Left cardiac atrium (tissue), 4 donors: ENCODE measurements around the gene SPATS2L. TPM values are rescaled to one million over a fixed set of nuclear protein-coding genes. Genes with fewer than 3 reads are reported as not detected.

Experiments
- ATAC-seq, 2 donors: fragments of 200-7000 bp; cut with Tn5 transposase; one replicate each; pipeline ENCODE4 v1.9.1; 2020; ENCODE audit warnings: mild to moderate bottlenecking in 2 of 2, moderate library complexity in 2 of 2
- DNase-seq: peaks from one replicate; pipeline ENCODE4 v3.0.0-alpha.2; 2020
- intact Hi-C, 2 donors: fragments of 100-400 bp; cut with DNase I; formaldehyde crosslinking; loops; one replicate each; pipeline versions ENCODE4 v1.14.1 to v1.15.1; 2022 to 2023
- total RNA-seq, 2 donors: library from RNA; stranded (reverse); fragmentation: NEBNext Ultra II Directional; extraction: Animal tissue kit (Norgen Biotek cat#: 25700); gene quantifications; one replicate each; pipeline ENCODE4 v1.2.1, GENCODE V29; 2021
- donor health status: DM: no; HTN: yes; CAD: no.
- donor health status: DM: no; HTN: yes; CAD: no; lungs with severe emphysema.
- donor health status: DM: yes; HTN: yes; CAD: no.
- donor health status: Dilated cardiomyopathy.

SPATS2L gene
- total RNA-seq, 2 donors from 2014 or later = 95.7 to 117 TPM

DNA sequence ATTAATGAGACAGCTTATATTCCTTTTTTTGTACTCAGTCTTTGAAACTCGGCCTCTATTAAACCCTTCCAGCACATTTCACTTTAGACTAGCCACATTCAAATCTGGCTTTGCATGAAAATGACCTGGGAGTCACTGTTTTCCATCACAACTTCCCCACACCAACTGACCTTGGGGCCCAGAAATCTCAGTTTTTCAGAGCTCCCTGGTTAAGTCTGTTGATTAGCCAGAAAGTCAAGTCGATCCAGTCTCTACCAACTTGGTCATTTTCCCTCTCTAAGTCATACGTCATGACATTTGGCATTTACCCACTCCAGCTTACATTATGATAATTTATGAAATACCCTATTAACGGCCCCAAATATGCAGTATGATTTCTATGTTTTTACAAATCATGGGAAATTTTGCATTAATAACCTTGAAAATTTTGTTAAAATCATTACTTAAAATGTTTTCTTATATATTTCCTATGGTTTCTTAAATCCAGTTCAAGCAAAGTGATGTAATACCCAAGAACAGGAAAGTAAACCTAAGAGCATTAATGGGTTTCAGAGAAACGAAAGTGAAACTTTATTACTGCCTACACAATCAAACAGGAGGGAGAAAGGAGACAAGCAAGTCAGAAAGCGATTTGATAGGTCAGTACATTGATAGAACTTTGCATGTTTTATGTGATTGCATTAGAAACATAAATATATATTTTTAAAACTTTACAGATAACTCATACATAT lies 77.1 kb downstream of the SPATS2L start:
- DNase-seq (no peak), ATAC-seq (peak; percentile 59 to 62)
- intact Hi-C loops = no loop called here

DNA sequence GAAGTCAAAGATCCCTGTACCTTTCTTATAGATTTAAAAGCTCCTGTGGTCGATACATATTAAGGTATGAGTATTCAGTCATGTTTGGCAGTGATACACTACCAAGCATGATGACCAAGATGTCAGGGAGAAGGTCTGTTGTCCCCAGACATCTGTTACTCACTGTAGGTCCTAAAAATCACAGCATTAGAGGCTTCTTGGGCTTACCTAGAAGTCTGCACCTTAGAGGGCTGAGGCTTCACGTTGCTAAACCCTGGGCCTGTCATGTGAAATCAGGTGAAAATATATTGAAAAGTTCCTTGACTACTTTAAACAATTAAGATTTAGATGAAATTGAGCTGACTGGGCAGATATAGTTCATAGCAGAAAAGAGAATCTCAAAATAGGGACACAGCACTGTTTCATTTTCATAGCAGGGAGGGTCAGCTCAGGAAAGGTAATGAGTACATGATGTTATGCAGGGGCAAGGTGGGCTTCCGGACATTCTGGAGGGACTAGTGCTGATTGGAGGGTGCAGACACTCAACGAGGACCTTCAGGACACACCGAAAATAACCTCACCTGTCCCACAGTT lies 78.7 kb downstream of the SPATS2L start:
- DNase-seq (no peak), ATAC-seq (no peak)
- intact Hi-C loops = no loop called here

DNA sequence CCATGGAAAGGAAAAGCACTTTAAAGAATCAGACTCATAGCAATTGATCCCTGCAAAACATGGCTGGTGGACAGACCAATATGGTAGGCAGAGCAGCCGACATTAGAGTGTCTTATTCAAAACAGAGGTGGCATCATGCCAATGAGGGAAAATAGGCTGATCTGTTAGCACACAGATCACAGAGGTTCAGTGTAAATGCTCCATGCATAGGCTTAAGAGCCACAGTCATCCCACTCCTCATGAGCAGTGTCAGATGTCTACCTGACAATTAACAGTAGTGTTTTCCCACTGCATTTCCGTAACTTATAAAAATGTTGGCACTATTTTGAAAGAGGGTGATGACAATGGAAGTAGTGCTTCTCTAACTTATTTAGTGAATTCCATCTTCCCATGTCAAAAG lies 86.7 kb downstream of the SPATS2L start:
- DNase-seq (no peak), ATAC-seq (no peak)
- intact Hi-C loops = no loop called here

DNA sequence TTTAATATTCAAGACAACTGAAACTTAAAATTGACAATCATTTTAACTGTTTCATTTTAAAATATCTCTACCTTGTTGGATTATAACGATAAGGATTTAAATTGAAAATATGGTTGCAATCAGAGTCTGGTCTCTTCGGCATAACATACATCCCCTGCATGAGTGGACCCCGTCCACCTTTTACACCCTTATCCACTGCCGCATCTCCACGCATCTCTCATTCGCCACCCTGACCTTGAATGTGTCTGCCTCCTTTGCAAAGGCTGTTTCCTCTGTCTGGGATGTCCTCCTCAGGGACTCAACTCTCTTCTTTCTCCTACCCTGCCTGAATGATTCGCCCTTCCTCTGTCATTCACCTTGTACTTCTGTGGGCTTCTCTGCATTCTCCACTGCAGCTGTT lies 87.6 kb downstream of the SPATS2L start:
- ATAC-seq (no peak), DNase-seq (no peak)
- intact Hi-C loops = no loop called here

DNA sequence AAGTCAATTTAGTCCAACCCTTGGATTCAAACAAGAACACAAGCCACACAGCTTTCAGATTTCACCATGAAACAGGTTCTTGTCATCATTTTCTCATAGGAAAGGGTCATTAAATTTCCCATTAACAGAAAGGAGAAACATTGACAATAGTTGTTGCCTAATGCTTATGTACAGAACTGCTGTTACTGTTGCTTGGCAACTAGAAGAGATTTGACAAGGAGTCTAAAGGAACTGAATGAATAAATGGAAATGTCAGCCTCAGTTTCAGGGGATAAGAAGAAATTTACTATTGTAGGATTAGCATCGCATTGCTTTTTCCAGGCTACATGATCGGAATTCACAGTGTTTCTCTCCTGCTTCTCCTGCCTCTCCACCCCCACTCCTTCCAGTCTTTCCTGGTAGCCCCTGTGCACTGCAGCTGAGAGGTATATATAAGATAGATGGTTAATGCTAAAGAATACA lies 90.3 kb downstream of the SPATS2L start:
- no peak for ATAC-seq
- DNase-seq = no peak
- intact Hi-C loops = no loop called here

DNA sequence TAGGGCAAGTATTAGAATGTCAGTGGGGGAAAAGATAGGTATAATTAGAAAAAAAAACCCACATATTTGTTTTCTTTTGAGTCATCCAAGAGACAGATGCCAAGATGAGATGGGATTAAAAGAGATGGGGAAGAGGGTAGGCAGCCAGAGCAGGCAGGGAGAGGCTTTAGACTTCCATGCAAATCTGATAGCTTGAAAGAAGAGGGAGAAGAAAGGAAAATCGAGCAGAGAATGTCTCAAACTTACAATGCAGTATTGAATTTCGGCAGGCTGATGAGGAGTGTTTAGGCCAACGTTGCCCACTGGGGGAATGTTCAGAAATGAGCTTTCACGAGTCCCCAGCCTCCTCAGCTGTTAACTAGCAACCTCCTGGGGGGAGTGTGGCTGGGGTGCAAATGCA lies 91.3 kb downstream of the SPATS2L start:
- DNase-seq (no peak), ATAC-seq (no peak)
- intact Hi-C loops = no loop called here

DNA sequence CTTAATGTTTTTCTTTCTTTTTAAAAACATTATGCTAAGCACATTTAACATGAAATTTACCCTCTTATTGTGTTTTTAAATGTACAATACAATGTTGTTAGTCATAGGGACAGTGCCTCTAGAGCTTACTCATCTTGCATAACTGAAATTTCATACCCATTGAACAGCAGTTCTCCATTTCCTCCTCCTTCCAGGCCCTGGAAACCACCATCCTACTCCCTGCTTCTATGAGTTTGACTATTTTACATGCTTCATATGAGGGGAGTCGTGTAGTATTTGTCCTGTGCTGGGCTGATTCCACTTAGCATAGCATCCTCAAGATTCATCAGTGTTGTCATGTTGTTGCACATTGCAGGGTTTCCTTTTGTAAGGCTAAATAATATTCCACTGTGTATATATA lies 92.6 kb downstream of the SPATS2L start:
- DNase-seq = no peak
- intact Hi-C loops = no loop called here
- no peak for ATAC-seq

DNA sequence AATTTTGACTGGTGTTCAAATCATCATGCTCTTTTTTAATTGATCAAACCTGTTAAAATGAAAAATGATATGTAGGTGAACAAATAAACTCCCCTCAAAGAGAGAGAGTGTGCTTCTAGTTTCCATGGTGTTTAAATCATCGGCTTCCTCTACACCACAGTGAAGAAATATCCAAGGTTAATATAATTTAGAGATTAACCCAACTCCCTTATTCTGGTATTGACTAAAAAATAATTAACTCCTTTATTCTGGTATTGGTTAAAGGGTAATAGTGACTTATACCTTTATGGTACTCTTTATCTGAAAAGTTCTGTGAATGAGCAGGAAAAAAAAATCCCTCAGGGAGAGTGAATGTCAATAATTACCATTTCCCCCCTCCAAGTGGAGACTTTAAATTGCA lies 93.1 kb downstream of the SPATS2L start:
- ATAC-seq (no peak), DNase-seq (no peak)
- intact Hi-C loops = no loop called here

DNA sequence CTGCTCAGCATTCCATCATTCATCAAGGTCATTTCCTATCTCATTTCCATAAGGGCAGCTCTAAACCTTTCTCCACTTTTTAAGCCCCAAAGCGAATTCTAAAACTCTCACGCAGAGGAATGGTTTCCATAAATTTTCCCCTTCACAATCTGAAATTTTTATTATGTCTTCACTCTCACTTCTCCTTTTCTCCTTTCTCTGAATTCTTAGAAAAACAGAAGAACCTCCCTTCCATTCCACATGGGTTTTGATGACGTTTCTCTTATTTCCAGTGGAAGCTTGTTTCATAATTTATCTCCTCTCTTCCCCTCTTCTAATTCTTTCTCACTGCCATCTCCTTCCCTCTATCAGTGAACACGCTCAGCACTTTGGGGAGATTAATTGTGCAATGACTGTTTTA lies 97.3 kb downstream of the SPATS2L start:
- intact Hi-C loops = no loop called here
- no peak for ATAC-seq
- no peak for DNase-seq

DNA sequence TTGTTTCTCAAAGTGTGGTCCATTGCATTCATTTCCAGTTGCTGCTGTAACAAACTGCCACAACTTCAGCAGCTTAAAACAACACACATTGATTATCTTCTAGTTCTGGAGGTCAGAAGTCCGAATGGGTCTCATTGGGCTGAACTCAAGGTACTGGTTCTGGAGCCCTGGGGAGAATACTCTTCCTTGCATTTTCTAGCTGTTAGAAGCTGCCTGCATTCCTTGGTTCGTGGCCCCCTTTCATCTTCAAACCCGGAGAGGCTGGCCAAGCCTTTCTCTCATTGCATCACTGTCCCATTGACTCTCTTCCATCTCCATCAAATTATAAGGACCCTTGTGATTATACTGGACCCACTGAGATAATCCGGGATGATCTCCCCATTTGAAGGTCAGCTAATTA lies 98.1 kb downstream of the SPATS2L start:
- intact Hi-C loops = no loop called here
- ATAC-seq = no peak
- no peak for DNase-seq

DNA sequence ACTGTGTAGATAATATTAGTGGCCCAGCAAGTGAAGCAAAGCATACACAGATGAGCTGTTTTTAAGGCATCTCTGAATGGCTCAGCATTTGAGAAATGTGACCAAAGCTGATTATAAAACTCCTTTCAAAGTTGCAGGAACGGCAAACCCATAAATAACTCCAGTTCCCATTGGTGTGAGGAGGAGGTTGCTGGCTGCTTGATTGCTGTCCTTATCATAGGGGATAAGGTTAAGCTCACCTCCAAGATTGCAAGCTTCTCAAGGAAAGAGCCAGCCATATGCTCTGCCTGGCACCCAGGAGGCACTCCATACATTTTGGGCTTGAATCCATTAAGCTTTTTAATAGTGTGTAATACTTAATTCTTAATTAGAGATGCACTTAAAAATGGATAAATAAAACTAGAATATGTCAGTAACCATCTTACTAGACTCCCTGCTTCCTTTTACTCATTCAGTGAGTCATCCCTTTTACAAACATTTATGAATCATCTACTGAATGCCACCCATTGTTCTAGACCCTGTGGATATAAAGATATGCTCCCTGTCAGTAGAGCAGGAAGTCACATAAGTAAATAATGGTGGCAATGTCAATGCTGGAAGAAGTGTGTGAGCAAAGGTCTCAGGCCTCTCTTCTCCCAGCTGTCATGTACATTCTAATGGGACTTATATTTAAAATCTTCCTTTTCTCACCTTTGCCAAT lies 99.3 kb downstream of the SPATS2L start:
- DNase-seq = no peak
- intact Hi-C loops = no loop called here

DNA sequence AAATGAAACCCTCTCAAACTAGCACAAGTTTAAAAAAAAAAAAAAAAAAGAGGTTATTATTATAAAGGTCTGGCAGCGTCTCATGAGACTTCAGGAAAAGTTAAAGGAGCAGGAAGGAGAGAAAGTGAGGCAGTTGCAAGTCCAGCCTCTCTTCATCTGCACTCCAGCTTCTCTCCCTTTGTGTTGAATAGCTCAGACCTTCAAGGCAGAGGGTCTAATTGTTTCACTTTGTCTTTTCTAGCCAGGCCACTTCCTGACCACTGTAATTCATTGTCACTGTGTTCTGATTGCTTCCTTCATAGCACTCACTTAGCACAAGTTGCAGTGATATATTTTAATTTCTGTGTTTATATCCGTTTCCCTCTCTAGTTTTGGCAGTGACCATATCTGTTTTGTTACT lies 99.9 kb downstream of the SPATS2L start:
- DNase-seq = no peak
- ATAC-seq = peak; percentile 10 to 48
- intact Hi-C loops = no loop called here

More for the DNA sequence above, 99.3 kb downstream of the SPATS2L start:
- peak; percentile 33 to 92 for ATAC-seq

DNA sequence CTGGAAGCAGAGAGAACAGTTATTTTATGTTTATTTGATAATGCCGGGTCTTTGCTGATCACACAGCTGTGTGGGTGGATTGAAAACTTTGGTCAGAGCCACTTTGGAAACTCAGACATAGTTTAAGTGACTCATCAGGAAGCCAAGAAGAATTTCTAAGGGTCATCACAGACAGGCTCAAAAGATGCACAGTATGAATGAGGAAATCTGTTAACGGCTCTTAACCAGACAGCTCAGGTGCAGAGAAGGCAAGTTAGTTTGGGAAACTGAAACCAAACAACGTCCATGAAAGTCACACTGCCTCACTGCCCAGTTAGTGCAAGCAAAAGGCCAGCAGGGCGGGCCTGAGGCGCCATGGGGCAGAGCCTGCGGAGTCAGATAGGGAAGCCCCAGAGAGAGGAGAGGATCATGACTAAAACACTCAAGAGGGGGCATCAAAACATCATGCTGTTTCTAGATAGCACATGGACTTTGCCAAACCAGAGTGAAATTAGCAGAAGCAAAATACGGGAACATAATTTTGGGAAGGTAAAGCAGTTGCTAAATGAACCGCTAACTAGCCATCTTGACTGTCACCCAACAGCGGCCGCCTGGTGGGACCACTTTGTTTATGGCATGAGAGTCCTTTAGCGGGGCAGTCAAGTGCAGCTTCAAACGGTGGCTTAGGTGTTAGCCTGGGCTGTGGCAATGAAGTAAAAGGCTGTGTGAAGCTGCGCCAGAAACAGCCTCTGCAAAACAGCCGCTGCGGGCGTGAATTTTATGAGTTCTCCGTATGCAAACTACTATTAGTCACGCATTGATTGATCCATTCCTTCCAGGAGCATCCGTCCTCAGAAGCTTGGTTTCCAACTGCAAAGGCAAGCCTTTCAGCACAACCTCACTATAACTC lies 102.2 kb downstream of the SPATS2L start:
- ATAC-seq = peak in 1 of 2 donors; percentile 32
- DNase-seq = peak; percentile 23
- intact Hi-C loops = no loop called here

DNA sequence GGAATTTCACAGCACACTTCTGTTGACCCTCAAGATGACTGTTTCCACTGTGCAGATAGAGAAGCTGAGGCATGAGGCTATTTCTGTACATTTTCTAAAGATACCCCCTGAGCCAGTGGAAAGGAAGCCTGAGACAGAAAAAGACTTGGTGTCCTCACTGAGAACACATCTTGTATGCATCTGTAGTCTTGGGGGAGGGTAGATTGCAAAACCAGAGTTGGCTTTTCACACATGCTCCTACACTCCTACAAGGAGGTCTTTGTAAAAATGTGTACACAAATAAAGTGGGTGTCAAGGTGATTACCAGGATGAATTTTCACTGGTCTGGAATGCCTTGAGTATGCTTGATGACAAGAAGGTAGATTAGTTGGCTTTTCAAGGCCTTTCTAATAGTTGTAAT lies 105.3 kb downstream of the SPATS2L start:
- ATAC-seq = peak in 1 of 2 donors; percentile 47
- intact Hi-C loops = no loop called here
- DNase-seq = no peak

DNA sequence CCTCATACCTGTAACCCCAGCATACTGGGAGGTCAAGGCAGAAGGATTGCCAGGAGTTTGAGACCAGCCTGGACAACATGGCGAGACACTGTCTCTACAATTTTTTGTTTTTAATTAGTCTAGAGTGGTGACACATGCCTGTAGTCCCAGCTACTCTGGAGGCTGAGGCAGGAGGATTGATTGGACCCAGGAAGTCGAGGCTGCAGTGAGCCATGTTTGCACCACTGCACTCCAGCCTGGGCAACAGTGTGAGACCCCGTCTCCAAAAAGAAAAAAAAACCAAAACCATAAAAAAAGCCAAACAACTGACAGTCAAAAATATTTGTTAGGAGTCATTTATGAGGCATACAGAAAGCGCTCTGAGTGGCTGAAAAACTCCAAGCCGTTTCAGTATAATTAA lies 107.9 kb downstream of the SPATS2L start:
- no peak for ATAC-seq
- intact Hi-C loops = no loop called here
- DNase-seq = no peak

DNA sequence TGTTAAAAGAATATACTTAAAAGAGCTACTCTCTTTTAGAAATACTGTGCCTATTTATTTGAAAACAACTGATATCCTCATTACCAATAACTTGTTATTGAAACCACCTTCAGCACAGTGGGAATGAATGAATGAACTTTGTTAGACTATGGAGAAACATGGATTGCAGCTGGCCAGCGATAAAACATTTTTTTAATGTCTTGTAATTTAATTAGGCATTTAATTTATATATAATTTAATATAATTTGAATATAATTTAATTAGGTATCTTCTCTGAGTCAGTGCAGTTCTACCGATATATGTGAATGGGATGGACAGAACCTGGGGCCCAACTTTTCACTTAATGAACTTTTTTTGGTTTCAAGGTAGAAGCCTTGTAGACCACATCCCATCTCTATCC lies 109.0 kb downstream of the SPATS2L start:
- DNase-seq = no peak
- intact Hi-C loops = no loop called here
- ATAC-seq = no peak

DNA sequence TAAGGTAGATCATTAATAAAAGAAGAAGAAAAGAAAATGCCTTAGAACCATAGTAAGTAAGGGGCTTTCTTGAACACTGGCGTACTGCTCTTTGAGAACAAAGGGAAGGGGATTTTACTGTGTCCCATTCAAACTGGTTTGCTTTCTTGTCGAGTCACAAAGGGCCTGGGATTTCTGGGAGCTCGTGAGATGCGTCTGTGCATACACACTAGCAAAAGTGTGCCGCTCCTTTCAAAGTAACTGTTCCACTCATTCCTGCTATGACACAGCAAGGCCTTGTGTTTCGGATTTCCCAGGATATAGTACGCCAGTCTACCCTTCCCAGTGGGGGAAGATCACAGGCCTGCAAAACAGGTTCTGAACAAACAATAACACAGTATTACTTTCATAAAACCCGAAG lies 110.4 kb downstream of the SPATS2L start:
- ATAC-seq = no peak
- intact Hi-C loops = no loop called here

DNA sequence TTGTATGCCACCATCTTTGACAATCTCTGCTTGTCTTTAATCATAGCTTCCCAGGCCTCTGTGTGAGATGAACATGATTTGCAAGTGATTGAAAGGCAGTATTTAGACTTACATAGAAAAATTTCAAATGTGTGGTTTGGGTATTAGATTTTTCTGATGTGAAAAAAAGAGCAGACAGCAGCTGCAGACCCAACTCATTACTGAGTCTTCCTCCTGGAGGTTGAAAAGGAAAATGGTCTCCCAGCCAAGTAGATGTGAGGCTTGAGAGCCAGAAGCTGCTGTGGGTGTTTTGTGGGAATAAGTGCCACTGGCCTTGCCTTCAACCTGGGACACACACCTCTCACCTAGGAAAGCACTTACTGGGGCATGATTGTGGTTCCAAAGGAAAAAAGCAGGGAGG lies 110.9 kb downstream of the SPATS2L start:
- ATAC-seq (no peak), DNase-seq (no peak)
- intact Hi-C loops = no loop called here

More for the DNA sequence above, 110.4 kb downstream of the SPATS2L start:
- no peak for DNase-seq

DNA sequence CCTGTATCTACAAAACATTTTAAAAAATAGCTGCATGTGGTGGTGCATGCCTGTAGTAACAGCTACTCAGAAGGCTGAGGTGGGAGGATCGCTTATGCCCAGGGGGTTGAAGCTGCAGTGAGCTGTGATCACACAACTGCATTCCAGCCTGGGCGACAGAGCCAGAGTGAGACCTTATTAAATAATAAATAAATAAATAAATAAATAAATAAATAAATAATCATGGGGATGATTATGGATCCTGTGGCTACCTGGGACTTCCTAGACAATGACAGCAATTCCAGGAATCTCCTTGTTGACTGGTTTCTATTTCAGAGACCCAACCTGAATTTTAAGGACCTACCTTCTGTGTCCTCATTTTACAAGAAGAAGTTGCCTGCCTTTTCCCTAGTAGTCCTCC lies 111.9 kb downstream of the SPATS2L start:
- DNase-seq = no peak
- intact Hi-C loops = no loop called here
- ATAC-seq = no peak

DNA sequence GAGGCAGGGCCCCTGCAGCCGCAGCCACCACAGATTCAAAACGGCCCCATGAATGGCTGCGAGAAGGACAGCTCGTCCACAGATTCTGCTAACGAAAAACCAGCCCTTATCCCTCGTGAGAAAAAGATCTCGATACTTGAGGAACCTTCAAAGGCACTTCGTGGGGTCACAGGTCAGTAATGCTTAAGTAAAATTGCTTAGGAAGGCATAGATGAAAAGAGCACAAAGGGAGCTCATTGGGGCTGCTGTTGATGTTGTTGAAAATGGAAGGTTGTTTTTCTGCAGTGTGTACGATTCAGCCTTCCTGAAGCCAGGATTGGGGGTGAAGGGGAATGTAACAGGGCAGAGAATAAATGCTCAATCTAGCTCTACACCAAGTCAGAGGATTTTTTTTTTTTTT lies 112.8 kb downstream of the SPATS2L start:
- ATAC-seq = no peak
- intact Hi-C loops = no loop called here

More for the DNA sequence above, 112.8 kb downstream of the SPATS2L start:
- DNase-seq = no peak
